OCI-LY1 (cell line): Measurements from ENCODE around the gene BRD3.

Experiments used
- H2AFZ ChIP-seq: fragments of 200-600 bp; sonication (generic), shearing (Covaris generic); 2 replicates; pipeline ENCODE4 v1.6.0; 2014; ENCODE audit warnings: antibody characterized with exemption, mild to moderate bottlenecking, low read length
- H3F3A ChIP-seq: fragments of 200-600 bp; sonication (generic), shearing (Covaris generic); 2 replicates; pipeline ENCODE4 v1.6.0; 2014; ENCODE audit warnings: mild to moderate bottlenecking, antibody characterized with exemption, low read length, moderate library complexity; ENCODE audit not compliant: insufficient read depth
- H3K27ac ChIP-seq: fragments of 200-600 bp; sonication (generic); 2 replicates; pipeline ENCODE4 v1.5.1; 2014; ENCODE audit warnings: low read length, mixed run types, mild to moderate bottlenecking, low read depth; ENCODE audit not compliant: poor library complexity, severe bottlenecking
- H3K27me3 ChIP-seq: fragments of 200-600 bp; sonication (generic); 2 replicates; pipeline ENCODE4 v1.6.0; 2014; ENCODE audit warnings: antibody characterized with exemption, mild to moderate bottlenecking, low read length, moderate library complexity; ENCODE audit not compliant: insufficient read depth
- H3K36me3 ChIP-seq: fragments of 200-600 bp; sonication (generic); 2 replicates; pipeline ENCODE4 v1.6.1; 2014; ENCODE audit warnings: mild to moderate bottlenecking, antibody characterized with exemption, low read length, moderate library complexity, mixed read lengths; ENCODE audit not compliant: insufficient read depth
- H3K4me1 ChIP-seq: fragments of 200-600 bp; sonication (generic); 2 replicates; pipeline ENCODE4 v1.5.1; 2014; ENCODE audit warnings: mild to moderate bottlenecking, low read length, moderate library complexity; ENCODE audit not compliant: insufficient read depth, severe bottlenecking
- H3K4me2 ChIP-seq: fragments of 200-600 bp; sonication (generic), shearing (Covaris generic); 2 replicates; pipeline ENCODE4 v1.6.1; 2014; ENCODE audit warnings: low read length
- H3K4me3 ChIP-seq: fragments of 200-600 bp; sonication (generic); 2 replicates; pipeline ENCODE4 v1.5.1; 2014; ENCODE audit warnings: low read length, low read depth, mild to moderate bottlenecking, mixed read lengths; ENCODE audit not compliant: poor library complexity, severe bottlenecking
- H3K79me2 ChIP-seq: fragments of 200-600 bp; shearing (Covaris generic); 2 replicates; pipeline ENCODE4 v1.6.1; 2016; ENCODE audit warnings: mixed run types, low read length, mixed read lengths; ENCODE audit not compliant: insufficient read depth
- H3K9ac ChIP-seq: fragments of 200-600 bp; sonication (generic), shearing (Covaris generic); 2 replicates; pipeline ENCODE4 v1.6.1; 2014; ENCODE audit warnings: mild to moderate bottlenecking, low read length, mixed read lengths
- H3K9me2 ChIP-seq: fragments of 200-600 bp; sonication (generic), shearing (Covaris generic); 2 replicates; pipeline ENCODE4 v1.6.1; 2014; ENCODE audit warnings: low read depth, mild to moderate bottlenecking, low read length, mixed read lengths
- H3K9me3 ChIP-seq: fragments of 200-600 bp; shearing (Covaris generic); 2 replicates; pipeline ENCODE4 v1.6.1; 2014; ENCODE audit warnings: low read length, mixed read lengths
- H4K20me1 ChIP-seq: fragments of 200-600 bp; sonication (generic), shearing (Covaris generic); 2 replicates; pipeline ENCODE4 v1.6.0; 2016; ENCODE audit warnings: mild to moderate bottlenecking, low read length; ENCODE audit not compliant: insufficient read depth
- EZH2 ChIP-seq: fragments of 200-600 bp; sonication (generic), shearing (Covaris generic); IDR thresholded peaks from 2 replicates; pipeline ENCODE4 v1.8.0; 2017; ENCODE audit warnings: borderline replicate concordance, mixed run types, mild to moderate bottlenecking, antibody characterized with exemption, low read length, moderate library complexity, mixed read lengths
- TF ChIP-seq, protein P1 (sequence below): fragments of 200-600 bp; sonication (generic), shearing (Covaris generic); IDR thresholded peaks from 2 replicates; pipeline ENCODE4 v1.5.1; 2017; ENCODE audit warnings: mild to moderate bottlenecking, antibody characterized with exemption, low read length, moderate library complexity, mixed read lengths

The BRD3 gene

DNA sequence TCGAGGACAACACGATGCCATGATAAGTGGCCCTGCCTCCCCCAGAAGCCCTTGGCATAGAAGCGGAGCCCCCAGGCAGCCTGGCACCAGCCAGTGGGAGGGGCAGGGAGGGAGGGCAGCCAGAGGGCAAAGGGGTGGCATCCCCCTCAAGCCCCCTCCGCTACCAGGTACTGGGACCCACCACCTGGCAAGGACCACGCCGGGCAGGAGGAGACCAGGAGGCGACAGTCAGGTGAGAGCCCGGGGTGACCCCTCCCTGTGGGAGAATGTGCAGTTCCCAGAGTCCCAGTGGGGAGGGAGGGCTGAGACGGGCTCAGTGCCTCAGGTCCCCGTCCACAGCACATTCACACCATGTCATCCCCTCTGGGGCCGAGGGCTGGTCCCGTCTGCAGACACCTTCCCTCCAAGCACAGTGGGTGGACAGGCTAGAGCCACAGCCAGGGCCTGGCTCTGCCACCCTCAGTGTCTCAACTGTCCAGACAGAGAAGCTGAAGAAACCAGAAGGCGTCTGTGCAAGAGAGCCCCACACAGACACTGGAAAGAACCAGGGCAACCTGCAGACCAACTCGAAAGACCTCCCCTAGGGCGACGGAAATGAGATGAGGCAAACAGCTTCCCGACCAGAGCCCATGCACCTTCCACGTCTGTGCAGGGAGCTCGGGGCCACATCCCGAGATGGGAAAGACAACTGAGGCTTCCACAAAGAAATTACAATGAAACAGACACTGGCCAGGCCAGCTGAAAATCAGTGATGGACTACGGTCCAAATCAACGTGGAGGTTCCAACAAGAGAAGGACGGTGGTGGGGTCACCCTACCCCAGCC is 11.1 kb downstream of the BRD3 start:
- Histone ChIP-seq H3K9me2 (no peaks in the 10 kb centered on the region), H3K27ac (no peak overlapping the region), H3K4me3 (no peak overlapping the region), H4K20me1 (no peaks in the 10 kb centered on the region), H3F3A (no peaks in the 10 kb centered on the region), H2AFZ (no peak overlapping the region), H3K36me3 (no peaks in the 10 kb centered on the region), H3K79me2 (no peaks in the 10 kb centered on the region), H3K4me2 (no peak overlapping the region), H3K9ac (no peak overlapping the region), H3K27me3 (no peaks in the 10 kb centered on the region; the same call in 1 of the 2 replicates), H3K9me3 (no peaks in the 10 kb centered on the region), H3K4me1 (no peaks in the 10 kb centered on the region)
- TF ChIP-seq EZH2: no peak
- TF ChIP-seq, protein P1, sequence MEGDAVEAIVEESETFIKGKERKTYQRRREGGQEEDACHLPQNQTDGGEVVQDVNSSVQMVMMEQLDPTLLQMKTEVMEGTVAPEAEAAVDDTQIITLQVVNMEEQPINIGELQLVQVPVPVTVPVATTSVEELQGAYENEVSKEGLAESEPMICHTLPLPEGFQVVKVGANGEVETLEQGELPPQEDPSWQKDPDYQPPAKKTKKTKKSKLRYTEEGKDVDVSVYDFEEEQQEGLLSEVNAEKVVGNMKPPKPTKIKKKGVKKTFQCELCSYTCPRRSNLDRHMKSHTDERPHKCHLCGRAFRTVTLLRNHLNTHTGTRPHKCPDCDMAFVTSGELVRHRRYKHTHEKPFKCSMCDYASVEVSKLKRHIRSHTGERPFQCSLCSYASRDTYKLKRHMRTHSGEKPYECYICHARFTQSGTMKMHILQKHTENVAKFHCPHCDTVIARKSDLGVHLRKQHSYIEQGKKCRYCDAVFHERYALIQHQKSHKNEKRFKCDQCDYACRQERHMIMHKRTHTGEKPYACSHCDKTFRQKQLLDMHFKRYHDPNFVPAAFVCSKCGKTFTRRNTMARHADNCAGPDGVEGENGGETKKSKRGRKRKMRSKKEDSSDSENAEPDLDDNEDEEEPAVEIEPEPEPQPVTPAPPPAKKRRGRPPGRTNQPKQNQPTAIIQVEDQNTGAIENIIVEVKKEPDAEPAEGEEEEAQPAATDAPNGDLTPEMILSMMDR: no peak

GRCh38 chr9:134055981-134056461 is 11.8 kb downstream of the BRD3 start:
- no peak for TF ChIP-seq EZH2
- no peak overlapping the region for H3K4me2 ChIP-seq
- H3K4me3 ChIP-seq: no peak overlapping the region
- H3K9ac ChIP-seq: no peak overlapping the region
- no peaks in the 10 kb centered on the region for H3K4me1 ChIP-seq
- no peaks in the 10 kb centered on the region; the same call in 1 of the 2 replicates for H3K27me3 ChIP-seq
- no peak overlapping the region for H2AFZ ChIP-seq
- H3K36me3 ChIP-seq: no peaks in the 10 kb centered on the region
- H3K27ac ChIP-seq: no peak overlapping the region
- no peaks in the 10 kb centered on the region for H3K9me3 ChIP-seq
- no peaks in the 10 kb centered on the region for H3K9me2 ChIP-seq
- no peaks in the 10 kb centered on the region for H3K79me2 ChIP-seq
- no peaks in the 10 kb centered on the region for H3F3A ChIP-seq
- no peaks in the 10 kb centered on the region for H4K20me1 ChIP-seq

- no peaks in the 10 kb centered on the region; the same call in 1 of the 2 replicates for H3K27me3 ChIP-seq
- H3K4me3 ChIP-seq: no peak overlapping the region
- no peak overlapping the region for H3K4me2 ChIP-seq
- no peak for TF ChIP-seq EZH2
- TF ChIP-seq, protein P1: no peak
- no peaks in the 10 kb centered on the region for H3K9me2 ChIP-seq
- H3K9ac ChIP-seq: no peak overlapping the region
- H2AFZ ChIP-seq: no peak overlapping the region
- no peaks in the 10 kb centered on the region for H3F3A ChIP-seq
- H3K27ac ChIP-seq: no peak overlapping the region
- no peaks in the 10 kb centered on the region for H3K4me1 ChIP-seq
- H4K20me1 ChIP-seq: no peaks in the 10 kb centered on the region
- no peaks in the 10 kb centered on the region for H3K79me2 ChIP-seq
- no peaks in the 10 kb centered on the region for H3K36me3 ChIP-seq
- H3K9me3 ChIP-seq: no peaks in the 10 kb centered on the region
Observed at GRCh38 chr9:134054891-134055811, 12.7 kb downstream of the BRD3 start.
